ENCODE measurements around the gene GNAO1.

Gene GNAO1

GRCh38 chr16:56343661-56344517, 152.6 kb downstream of the GNAO1 start:
- no peaks in the 10 kb centered on the region for H3K9me3 ChIP-seq (replicated peaks in 1 of 2; ENCODE audit: control insufficient read depth in 2 of 2, insufficient read depth in 1 of 2, low read depth in 1 of 2, low read length in 2 of 2)
- peak overlapping the region; percentile 30 for H2BK5ac ChIP-seq (ENCODE audit: low read length)
- H2BK15ac ChIP-seq (ENCODE audit: low read length), result peak overlapping the region; percentile 75
- H2AK5ac ChIP-seq (ENCODE audit: low read depth, low read length), result no peak overlapping the region
- H3K27ac ChIP-seq (replicated peaks; ENCODE audit: low read length), result no peak overlapping the region
- H3K4me1 ChIP-seq (ENCODE audit: control insufficient read depth in 2 of 2, insufficient read depth in 1 of 2, low read depth in 1 of 2, low read length in 2 of 2), result peaks cover 0 to 3% of the 10 kb centered on the region in 2 donors
- H4K91ac ChIP-seq (ENCODE audit: low read depth, low read length, poor library complexity), result no peak overlapping the region
- H2BK120ac ChIP-seq (ENCODE audit: low read depth, low read length), result no peak overlapping the region
- H3K79me1 ChIP-seq (ENCODE audit: low read depth, low read length), result peaks cover 1% of the 10 kb centered on the region
- H3K4ac ChIP-seq (ENCODE audit: low read length), result no peak overlapping the region
- peak overlapping the region; percentile 24 for H3K9ac ChIP-seq (ENCODE audit: low read depth, low read length, poor library complexity)
- H3K14ac ChIP-seq (ENCODE audit: low read length), result peak overlapping the region; percentile 56
- H3K18ac ChIP-seq (ENCODE audit: low read length), result peak overlapping the region; percentile 48
- no peak overlapping the region for H2AFZ ChIP-seq (ENCODE audit: low read length)
- H2BK12ac ChIP-seq (ENCODE audit: low read length), result peak overlapping the region; percentile 58
- H3K4me3 ChIP-seq (ENCODE audit: low read length in 2 of 2), result no peak overlapping the region
- H3K4me2 ChIP-seq (ENCODE audit: insufficient read depth, low read length, poor library complexity, severe bottlenecking), result no peak overlapping the region
- H3K36me3 ChIP-seq (replicated peaks in 1 of 2; ENCODE audit: control insufficient read depth in 2 of 2, insufficient read depth in 2 of 2, low read length in 2 of 2), result no peaks in the 10 kb centered on the region
- H4K8ac ChIP-seq (ENCODE audit: low read depth, low read length), result no peak overlapping the region
- peak overlapping the region; percentile 80 for H3K23ac ChIP-seq (ENCODE audit: low read depth, low read length, poor library complexity)
- no CpG with 5 or more reads among the region's 27 CpGs for WGBS, 2 donors (ENCODE audit: extremely low coverage in 2 of 2, insufficient read length in 2 of 2, insufficient replicate concordance in 1 of 2)
- no peak for DNase-seq (ENCODE audit: low spot score)
- peaks cover 0 to 3% (median 0%) of the 10 kb centered on the region in 3 experiments for H3K27me3 ChIP-seq (ENCODE audit: control insufficient read depth in 3 of 3, insufficient read depth in 3 of 3, low read depth in 1 of 3, low read length in 3 of 3)

GRCh38 chr16:56344518-56345405, 153.5 kb downstream of the GNAO1 start:
- Histone ChIP-seq H2BK5ac (ENCODE audit: low read length) (no peak overlapping the region), H3K4me1 (ENCODE audit: control insufficient read depth in 2 of 2, insufficient read depth in 1 of 2, low read depth in 1 of 2, low read length in 2 of 2) (peaks cover 0 to 3% of the 10 kb centered on the region in 2 donors), H2BK12ac (ENCODE audit: low read length) (peak overlapping the region; percentile 60), H3K4ac (ENCODE audit: low read length) (no peak overlapping the region), H3K4me2 (ENCODE audit: insufficient read depth, low read length, poor library complexity, severe bottlenecking) (no peak overlapping the region), H3K9ac (ENCODE audit: low read depth, low read length, poor library complexity) (no peak overlapping the region), H2AFZ (ENCODE audit: low read length) (no peak overlapping the region), H2AK5ac (ENCODE audit: low read depth, low read length) (peak overlapping the region; percentile 63), H2BK120ac (ENCODE audit: low read depth, low read length) (no peak overlapping the region), H3K4me3 (ENCODE audit: low read length in 2 of 2) (no peak overlapping the region), H3K36me3 (replicated peaks in 1 of 2; ENCODE audit: control insufficient read depth in 2 of 2, insufficient read depth in 2 of 2, low read length in 2 of 2) (no peaks in the 10 kb centered on the region), H3K27me3 (ENCODE audit: control insufficient read depth in 3 of 3, insufficient read depth in 3 of 3, low read depth in 1 of 3, low read length in 3 of 3) (peaks cover 0 to 2% (median 0%) of the 10 kb centered on the region in 3 experiments), H2BK15ac (ENCODE audit: low read length) (no peak overlapping the region), H3K9me3 (replicated peaks in 1 of 2; ENCODE audit: control insufficient read depth in 2 of 2, insufficient read depth in 1 of 2, low read depth in 1 of 2, low read length in 2 of 2) (no peaks in the 10 kb centered on the region), H3K79me1 (ENCODE audit: low read depth, low read length) (peaks cover 1% of the 10 kb centered on the region), H3K23ac (ENCODE audit: low read depth, low read length, poor library complexity) (no peak overlapping the region), H4K8ac (ENCODE audit: low read depth, low read length) (no peak overlapping the region), H3K27ac (replicated peaks; ENCODE audit: low read length) (no peak overlapping the region), H3K14ac (ENCODE audit: low read length) (peak overlapping the region; percentile 66), H4K91ac (ENCODE audit: low read depth, low read length, poor library complexity) (no peak overlapping the region), H3K18ac (ENCODE audit: low read length) (peak overlapping the region; percentile 52)
- no peak for DNase-seq (ENCODE audit: low spot score)
- 100% methylated on average over 2 of the region's 18 CpGs; no CpG with 5 or more reads in 1 of the 2 donors for WGBS, 2 donors (ENCODE audit: extremely low coverage in 2 of 2, insufficient read length in 2 of 2, insufficient replicate concordance in 1 of 2)

- no peak overlapping the region for H3K23ac ChIP-seq (ENCODE audit: low read depth, low read length, poor library complexity)
- H4K91ac ChIP-seq (ENCODE audit: low read depth, low read length, poor library complexity), result no peak overlapping the region
- peak overlapping the region; percentile 66 for H3K14ac ChIP-seq (ENCODE audit: low read length)
- H2BK15ac ChIP-seq (ENCODE audit: low read length), result no peak overlapping the region
- no peak overlapping the region for H3K4me2 ChIP-seq (ENCODE audit: insufficient read depth, low read length, poor library complexity, severe bottlenecking)
- no peak overlapping the region for H3K4me3 ChIP-seq (ENCODE audit: low read length in 2 of 2)
- no peak overlapping the region for H2BK12ac ChIP-seq (ENCODE audit: low read length)
- H3K9ac ChIP-seq (ENCODE audit: low read depth, low read length, poor library complexity), result no peak overlapping the region
- no peak overlapping the region for H2BK5ac ChIP-seq (ENCODE audit: low read length)
- no peak for DNase-seq (ENCODE audit: low spot score)
- no peak overlapping the region for H4K8ac ChIP-seq (ENCODE audit: low read depth, low read length)
- peak overlapping the region; percentile 63 for H2AK5ac ChIP-seq (ENCODE audit: low read depth, low read length)
- peak overlapping the region; percentile 52 for H3K18ac ChIP-seq (ENCODE audit: low read length)
- H3K27me3 ChIP-seq (ENCODE audit: control insufficient read depth in 3 of 3, insufficient read depth in 3 of 3, low read depth in 1 of 3, low read length in 3 of 3), result no peaks in the 10 kb centered on the region
- peaks cover 1% of the 10 kb centered on the region for H3K79me1 ChIP-seq (ENCODE audit: low read depth, low read length)
- H3K27ac ChIP-seq (replicated peaks; ENCODE audit: low read length), result no peak overlapping the region
- H3K36me3 ChIP-seq (replicated peaks in 1 of 2; ENCODE audit: control insufficient read depth in 2 of 2, insufficient read depth in 2 of 2, low read length in 2 of 2), result no peaks in the 10 kb centered on the region
- no peak overlapping the region for H2BK120ac ChIP-seq (ENCODE audit: low read depth, low read length)
- H2AFZ ChIP-seq (ENCODE audit: low read length), result no peak overlapping the region
- no peak overlapping the region for H3K4ac ChIP-seq (ENCODE audit: low read length)
- no CpG with 5 or more reads among the region's 13 CpGs for WGBS, 2 donors (ENCODE audit: extremely low coverage in 2 of 2, insufficient read length in 2 of 2, insufficient replicate concordance in 1 of 2)
- H3K4me1 ChIP-seq (ENCODE audit: control insufficient read depth in 2 of 2, insufficient read depth in 1 of 2, low read depth in 1 of 2, low read length in 2 of 2), result peaks cover 0 to 3% of the 10 kb centered on the region in 2 donors
- no peaks in the 10 kb centered on the region for H3K9me3 ChIP-seq (replicated peaks in 1 of 2; ENCODE audit: control insufficient read depth in 2 of 2, insufficient read depth in 1 of 2, low read depth in 1 of 2, low read length in 2 of 2)
Observed at GRCh38 chr16:56345406-56346050, 154.2 kb downstream of the GNAO1 start.
